ENCODE data around the gene LMOD3.

Gene LMOD3

DNA sequence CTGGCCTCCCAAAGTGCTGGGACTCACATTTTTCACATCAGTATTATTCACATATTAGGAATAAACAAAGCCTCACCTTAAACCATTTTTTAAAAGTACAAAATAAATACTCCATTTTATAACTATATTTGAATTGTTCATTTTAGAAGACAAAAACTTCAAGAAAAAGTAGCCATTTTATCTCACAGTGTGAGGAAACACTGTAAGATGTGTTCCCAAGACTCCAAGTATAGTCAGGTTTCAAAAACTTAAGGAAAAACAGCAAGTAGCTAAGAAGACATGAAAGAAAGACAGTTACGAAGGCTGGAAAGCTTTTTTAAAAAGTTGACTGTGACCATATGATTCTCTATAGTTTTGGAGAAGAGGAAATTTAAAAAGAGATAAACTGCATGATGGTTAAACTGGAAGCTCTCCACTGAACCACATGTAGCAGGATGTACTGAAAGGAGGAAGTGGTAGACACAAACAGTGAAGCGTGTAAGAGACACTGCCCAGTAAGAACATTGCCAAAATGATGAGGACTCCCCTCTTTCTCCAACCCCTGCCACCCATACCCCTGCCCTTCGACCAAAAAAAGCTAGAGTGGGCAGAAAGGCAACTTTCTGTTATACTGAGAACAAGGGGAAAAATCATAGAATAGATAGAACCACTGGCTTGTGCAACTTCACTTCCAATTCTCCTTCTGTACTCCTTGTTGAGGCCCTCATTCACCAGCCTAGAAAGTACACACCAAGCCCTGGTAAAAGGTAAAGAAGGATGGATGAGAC is 64.0 kb downstream of the LMOD3 start:
- no peak for DNase-seq (ENCODE audit: low spot score)

Measured in AG08396 (cell line).